Kidney tubule cell (primary cell): ENCODE measurements around the gene PSAP.
A peak's percentile ranks its signal among the peaks of the same experiment; 100 is the strongest.

Experiments used
- DNase-seq: peaks from one replicate; pipeline ENCODE4 v3.0.0-alpha.2; 2018; ENCODE audit warnings: low spot score

The PSAP gene

DNA sequence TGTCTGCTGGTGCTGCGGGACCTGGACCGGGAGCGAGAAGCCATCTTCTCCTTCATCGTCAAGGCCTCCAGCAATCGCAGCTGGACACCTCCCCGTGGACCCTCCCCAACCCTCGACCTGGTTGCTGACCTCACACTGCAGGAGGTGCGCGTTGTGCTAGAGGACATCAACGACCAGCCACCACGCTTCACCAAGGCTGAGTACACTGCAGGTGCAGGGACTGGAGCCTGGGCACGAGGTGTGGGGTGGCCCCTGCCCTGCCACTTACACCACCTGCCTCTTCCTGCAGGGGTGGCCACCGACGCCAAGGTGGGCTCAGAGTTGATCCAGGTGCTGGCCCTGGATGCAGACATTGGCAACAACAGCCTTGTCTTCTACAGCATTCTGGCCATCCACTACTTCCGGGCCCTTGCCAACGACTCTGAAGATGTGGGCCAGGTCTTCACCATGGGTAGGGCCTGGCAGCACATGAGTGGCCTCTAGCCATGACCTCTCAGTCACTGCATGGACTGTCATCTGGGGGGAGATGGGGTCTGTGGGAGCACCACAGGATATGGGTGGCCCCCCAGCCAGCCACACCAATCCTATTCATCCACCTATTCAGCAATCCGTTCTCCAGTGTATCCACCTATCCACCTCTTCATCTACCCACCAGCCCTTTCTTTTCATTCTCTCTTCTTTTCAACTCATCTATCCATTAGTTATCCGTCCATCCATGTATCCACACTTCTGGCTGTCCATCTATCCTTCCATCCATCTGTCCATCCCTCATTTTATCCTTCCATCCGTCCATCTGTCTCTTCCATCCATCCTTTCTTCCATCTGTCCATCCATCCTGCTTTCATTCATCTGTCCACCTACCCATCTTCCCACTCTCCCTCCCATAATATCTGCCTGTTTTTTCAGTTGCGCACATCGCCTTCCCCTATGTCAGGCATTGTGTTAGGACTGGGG, 43.2 kb downstream of the PSAP start:
- DNase-seq, result no peak

- DNase-seq, result no peak
Measured at GRCh38 chr10:71806704-71807556, 44.1 kb downstream of the PSAP start.

DNA sequence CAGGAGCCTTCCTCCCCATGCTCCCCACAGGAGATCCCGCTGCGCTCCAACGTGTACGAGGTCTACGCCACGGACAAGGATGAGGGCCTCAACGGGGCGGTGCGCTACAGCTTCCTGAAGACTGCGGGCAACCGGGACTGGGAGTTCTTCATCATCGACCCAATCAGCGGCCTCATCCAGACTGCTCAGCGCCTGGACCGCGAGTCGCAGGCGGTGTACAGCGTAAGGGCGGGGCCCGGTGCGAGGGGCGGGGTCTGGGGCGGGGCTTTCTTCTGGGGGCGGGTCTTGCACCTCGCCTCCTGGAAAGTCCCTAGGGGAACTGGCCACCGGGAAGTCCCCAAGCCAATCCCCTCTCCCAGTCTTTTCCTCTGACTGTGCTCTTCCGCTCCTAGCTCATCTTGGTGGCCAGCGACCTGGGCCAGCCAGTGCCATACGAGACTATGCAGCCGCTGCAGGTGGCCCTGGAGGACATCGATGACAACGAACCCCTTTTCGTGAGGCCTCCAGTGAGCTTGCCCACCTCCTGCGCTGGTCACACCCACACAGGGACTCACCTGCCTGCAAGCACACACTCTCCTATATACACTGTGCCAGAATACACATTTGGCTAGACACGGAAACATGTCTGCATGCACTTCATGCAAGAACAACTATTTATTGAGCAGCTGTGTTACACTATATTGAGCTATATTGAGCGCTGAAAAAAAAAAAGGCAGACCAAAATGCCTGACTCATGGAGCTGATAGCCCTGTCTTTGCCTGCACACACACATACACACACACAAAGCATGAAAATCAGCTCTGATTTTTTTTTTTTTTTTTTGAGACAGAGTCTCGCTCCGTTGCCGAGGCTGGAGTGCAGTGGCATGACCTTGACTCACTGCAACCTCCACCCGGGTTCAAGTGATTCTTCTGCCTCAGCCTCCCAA, 45.0 kb downstream of the PSAP start:
- peak; percentile 74 for DNase-seq

GRCh38 chr10:71804077-71804476, 47.0 kb downstream of the PSAP start:
- DNase-seq, result no peak

- no peak for DNase-seq
Measured at GRCh38 chr10:71802715-71803488, 48.1 kb downstream of the PSAP start.

DNA sequence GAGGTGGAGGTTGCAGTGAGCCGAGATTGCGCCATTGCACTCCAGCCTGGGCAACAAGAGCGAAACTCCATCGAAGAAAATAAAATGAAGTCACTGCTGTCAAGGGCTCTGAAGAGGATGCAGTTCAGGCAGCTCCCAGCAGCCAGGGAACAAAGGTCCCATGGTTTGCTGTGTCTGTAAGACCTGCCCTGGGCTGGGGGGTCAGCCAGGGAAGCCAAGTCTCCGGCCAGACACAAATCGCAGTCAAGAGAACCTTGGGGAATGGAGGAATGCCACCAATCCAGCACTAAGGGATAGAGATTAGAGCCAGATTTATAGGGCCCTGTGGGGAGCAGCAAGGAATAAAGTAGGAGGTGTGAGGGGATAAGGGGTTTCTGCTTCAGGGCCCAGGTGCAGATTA, 48.8 kb downstream of the PSAP start:
- DNase-seq, result no peak

DNA sequence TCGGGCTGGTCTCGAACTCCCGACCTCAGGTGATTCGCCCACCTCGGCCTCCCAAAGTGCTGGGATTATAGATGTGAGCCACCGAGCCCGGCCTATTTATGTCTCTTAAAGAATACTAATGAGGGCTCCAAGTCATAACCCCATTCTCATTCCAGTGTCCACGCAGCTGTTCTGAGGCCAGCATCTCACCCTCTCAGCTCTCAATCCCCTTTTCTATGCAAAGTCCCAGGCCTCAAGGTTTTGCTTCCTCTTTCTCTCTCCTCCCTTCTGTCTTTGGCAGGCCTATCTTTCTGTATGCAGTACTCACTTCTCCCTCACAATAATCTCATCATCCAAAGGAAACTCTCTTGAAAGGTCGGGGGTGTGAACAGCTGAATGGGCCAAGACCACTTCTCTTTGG, 49.7 kb downstream of the PSAP start:
- no peak for DNase-seq

DNA sequence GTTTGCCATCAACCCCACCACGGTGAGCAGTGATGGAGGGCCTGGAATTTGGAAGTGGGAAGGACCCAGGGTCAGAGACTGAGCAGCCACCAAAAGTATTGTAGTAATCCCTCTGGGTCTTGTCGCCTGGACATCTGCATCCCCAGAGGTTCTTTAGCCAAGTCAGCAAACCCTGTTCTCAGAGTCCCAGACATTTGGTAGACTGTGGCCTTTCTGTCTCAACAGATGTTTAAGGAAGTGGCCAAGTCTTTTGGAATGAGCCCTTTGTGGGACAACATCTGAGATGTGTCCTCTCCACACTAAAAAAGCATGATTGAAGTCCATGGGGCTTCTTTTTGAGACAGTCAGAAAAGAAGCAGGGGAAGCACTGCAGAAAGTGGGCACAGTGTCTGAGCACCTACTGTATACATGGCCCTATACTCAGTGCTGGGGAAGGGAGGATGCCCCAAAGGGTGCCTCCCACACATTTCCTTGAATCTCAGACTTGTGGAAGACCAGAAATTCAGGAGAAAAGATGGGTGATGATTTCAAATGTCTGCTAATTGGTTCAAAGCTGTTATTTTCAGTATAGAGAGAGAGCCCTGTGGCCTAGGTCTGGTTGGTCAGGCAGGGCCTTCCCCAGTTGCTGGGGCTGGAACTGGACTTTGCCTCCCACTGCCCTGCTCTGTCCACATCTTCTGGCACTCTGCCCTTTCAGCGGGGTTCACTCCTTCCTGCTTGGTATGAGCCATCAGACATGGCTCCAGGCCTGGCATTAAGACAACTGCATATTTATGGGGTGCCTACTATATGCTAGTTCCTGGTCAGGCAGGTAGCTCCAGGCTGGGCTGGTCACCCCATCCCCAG, 51.2 kb downstream of the PSAP start:
- no peak for DNase-seq

DNA sequence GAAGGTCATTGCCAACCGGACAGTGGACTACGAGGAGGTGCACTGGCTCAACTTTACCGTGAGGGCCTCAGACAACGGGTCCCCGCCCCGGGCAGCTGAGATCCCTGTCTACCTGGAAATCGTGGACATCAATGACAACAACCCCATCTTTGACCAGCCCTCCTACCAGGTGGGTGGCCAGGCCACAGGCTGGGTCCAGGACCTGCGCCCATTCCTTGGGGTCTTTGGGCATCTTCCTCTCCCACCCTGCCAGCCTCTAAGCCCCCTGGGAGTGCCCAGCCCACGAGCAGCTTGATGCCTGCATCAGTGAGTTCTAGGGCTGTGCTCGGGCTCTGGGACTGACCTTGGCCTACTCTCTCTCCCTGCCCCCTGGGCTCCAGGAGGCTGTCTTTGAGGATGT, 51.9 kb downstream of the PSAP start:
- no peak for DNase-seq

- DNase-seq, result no peak
Measured at GRCh38 chr10:71798308-71798624, 52.8 kb downstream of the PSAP start.

GRCh38 chr10:71797533-71798307, 53.3 kb downstream of the PSAP start:
- DNase-seq, result no peak

- no peak for DNase-seq
Measured at GRCh38 chr10:71796749-71797405, 54.2 kb downstream of the PSAP start.

- no peak for DNase-seq
Measured at GRCh38 chr10:71795248-71795647, 55.8 kb downstream of the PSAP start.

DNA sequence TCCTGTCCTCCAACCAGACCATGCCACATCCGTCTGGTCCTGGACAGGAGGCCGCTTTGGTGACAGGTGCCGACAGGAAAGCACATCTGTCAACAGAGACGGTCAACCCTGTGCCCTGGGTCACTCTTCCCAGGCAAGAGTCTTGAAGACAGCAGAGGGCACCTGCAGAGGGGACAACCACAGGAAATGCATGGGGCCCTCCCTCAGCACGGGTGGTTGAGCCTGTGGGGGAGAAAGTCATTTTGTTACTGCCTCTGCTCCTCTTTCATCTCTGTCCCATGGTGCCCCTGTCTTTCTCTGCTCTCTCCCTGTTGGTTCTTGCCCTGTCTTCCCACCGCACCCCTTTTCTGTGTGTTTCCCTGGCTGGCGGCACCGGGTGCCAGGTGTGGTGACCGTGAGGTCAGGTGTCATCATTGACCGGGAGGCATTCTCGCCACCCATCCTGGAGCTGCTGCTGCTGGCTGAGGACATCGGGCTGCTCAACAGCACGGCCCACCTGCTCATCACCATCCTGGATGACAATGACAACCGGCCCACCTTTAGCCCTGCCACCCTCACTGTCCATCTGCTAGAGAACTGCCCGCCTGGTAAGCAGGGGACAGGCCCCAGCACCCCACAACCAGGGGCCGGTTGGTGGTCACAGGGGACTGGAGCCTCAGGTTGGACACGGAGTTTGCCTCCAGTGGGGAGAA, 60.2 kb downstream of the PSAP start:
- DNase-seq, result no peak

- DNase-seq, result no peak
Measured at GRCh38 chr10:71789871-71790270, 61.2 kb downstream of the PSAP start.

- DNase-seq, result no peak
Measured at GRCh38 chr10:71788954-71789353, 62.1 kb downstream of the PSAP start.

DNA sequence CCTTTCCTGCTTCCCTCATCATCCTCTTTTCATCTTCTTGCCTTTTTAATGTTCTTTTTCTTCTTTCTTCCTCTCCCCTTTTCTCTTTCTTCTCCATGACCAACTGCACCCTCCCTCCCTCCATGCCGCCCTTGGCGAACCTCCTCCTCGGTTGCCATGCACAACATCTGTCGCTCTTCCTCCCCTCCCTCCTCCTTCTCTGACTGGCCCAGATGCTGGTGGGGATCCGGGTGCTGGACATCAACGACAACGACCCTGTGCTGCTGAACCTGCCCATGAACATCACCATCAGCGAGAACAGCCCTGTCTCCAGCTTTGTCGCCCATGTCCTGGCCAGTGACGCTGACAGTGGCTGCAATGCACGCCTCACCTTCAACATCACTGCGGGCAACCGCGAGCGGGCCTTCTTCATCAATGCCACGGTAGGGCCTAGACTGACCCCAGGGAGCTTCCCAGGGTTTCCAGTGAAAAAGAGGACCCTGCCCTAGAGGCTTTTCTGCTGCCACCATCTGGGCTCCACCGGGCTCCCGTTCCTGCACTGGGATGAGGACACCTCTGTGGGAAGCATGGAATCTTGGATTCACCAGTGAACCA, 66.3 kb downstream of the PSAP start:
- no peak for DNase-seq
